ENCODE results near the gene THSD4.
"Not testable (repeated sequence)": the region's sequence is repeated elsewhere in the genome, so short reads cannot be mapped to it uniquely, and the experiment has no call there.

Gene THSD4

DNA sequence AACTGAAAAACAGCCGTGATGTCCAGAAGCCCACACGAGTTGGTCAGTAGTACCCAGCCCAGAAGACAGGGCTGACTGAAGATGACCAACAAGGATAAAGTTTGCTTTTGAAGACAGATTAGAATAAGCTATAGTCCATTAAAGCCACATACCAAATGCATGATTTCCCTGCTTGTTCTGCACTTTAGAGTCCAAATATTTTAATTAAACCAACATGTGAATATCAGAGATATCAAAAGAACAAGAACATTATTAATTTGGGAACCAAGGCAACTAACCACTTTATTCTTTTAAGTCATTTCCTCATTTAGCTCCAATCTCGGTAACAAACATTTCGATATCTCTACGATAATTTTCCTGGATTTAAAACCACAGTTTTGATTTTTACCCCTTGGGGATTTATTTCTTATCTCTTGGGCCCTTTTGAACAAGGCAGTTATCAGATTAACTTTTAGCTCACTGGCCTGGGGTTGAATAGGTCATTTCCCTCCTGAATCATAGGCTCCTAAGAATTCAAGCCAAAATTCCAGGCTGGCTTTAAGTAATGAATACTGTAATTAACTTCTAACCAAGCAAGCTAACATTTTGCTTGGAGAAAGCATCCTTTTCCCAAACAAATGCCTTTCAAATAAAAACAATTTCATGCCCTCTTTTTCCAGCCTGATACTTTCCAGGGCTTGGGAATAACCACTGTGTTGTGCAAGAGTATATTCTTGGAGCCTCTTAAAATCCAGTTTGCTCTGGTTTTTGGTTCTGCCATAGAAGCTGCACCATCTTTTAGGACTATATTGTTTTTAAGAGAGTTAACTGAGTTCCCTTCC is 592.2 kb downstream of the THSD4 start:
- in situ Hi-C loops (cut with MboI; ENCODE audit: low pct_unique_long_range_greater_than_20kb, low sequenced_read_pairs), result no loop called here
- no peak for DNase-seq

DNA sequence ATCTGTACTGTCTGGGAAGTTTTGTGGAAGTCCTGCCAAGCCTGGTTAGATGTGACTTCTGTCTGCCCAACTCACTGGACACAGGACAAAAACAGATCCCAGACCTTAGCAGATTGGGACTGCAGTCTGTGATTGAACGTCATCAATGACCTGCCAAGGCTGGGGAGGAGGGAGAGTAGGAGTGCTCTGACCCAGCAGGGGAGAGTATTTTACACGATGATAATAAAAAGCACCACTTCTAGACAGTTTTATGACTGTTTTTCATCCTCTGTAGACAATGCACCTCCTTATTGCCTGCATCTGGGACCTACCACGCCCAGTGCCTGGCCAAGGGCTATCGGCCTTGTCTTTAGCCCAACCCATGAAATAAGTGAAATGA is 592.8 kb downstream of the THSD4 start:
- in situ Hi-C loops (cut with MboI; ENCODE audit: low pct_unique_long_range_greater_than_20kb, low sequenced_read_pairs), result no loop called here
- no peak for DNase-seq

DNA sequence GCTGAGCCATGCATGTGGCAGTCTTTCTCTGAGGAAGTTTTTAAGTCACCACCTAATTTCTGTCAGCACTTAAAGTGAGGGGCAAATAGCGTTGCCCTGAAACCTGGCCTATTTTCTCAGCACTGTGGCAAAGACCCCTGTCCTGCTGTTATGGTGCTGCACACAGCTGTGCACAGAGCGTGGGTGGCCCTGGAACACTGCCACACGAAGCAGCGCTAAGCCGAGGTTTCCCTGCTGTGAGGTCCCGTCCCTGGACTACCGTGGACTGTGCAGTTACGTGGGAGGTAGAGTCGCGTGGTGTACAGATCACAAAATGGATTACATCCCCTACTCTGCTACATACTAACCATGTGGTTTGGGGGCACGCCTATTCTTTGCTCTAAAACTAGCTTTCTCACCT is 593.5 kb downstream of the THSD4 start:
- DNase-seq, result no peak
- in situ Hi-C loops (cut with MboI; ENCODE audit: low pct_unique_long_range_greater_than_20kb, low sequenced_read_pairs), result no loop called here

DNA sequence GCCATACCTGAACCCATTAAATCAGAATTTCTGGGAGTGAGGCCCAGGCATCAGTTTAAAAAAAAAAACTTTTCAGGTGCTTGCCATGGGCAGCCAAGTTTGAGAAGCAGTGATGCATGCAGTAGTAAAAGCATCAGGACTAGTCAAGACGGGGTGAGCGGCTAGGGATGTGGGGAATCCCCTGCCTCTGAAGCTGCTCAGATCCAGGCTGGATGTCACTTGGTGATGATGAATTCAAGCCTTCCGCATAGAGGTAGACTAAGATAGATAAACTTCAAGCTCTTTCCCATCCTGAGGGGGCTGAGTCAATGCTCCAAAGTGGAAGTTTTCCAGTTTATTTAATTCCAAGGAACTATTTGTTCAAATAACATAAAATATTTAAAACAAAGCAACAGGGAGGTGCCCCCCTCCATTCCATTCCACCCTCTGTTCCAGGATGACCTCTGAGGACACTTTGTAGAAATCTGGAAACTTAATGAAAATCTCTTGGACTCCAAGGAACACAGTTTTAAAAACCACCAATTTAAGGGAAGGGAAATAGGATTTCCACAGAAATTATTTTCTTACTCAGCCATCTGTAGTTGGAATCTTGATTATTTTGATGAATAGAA is 594.6 kb downstream of the THSD4 start:
- no peak for DNase-seq
- in situ Hi-C loops (cut with MboI; ENCODE audit: low pct_unique_long_range_greater_than_20kb, low sequenced_read_pairs), result no loop called here

DNA sequence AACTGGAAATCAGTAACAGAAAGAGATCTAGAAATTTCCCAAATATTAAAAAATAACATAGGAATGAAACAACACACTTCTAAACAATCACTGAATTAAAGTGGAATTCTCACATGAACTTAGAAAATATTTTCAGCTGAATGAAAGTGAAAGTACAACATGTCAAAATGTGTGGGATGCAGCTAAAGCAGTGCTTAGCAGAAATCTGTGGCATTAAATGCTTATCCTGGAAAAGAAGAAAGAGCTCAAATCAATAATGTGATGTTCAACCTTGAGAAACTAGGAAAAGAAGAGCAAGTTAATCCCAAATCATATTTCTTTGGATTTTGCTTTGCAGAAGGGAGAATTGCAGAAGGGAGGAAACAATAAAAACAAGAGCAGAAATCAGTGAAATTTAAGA is 596.9 kb downstream of the THSD4 start:
- no peak for DNase-seq
- in situ Hi-C loops (cut with MboI; ENCODE audit: low pct_unique_long_range_greater_than_20kb, low sequenced_read_pairs), result no loop called here

DNA sequence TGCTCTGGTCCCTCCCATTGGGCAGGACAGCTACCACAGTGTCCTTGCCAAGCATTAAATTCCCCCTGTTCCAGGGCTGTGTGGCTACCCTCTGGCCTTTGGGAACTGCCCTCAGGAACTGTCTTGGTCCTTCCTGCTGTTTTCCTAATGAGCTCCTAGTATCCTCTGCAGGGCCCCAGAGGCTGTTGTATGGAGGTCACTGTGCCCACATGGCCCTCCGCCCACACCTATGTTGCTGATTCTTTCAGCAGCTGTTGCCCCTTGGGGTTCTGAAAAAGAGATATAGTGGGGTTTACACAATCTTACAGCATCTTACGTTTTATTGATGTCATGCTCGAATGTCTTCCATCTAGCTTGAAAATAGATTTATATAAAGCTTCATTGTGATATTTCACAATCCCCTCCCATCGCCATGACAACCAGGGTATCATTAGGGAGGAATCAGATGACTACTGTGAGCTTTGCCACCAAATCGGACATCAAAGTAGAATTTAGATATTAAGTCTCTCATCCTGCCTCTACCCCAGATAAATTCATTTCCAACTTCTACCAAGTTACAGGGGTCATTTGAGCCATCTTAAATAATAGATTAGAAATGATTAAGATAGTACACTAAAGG is 598.0 kb downstream of the THSD4 start:
- in situ Hi-C loops (cut with MboI; ENCODE audit: low pct_unique_long_range_greater_than_20kb, low sequenced_read_pairs), result no loop called here
- DNase-seq, result no peak

DNA sequence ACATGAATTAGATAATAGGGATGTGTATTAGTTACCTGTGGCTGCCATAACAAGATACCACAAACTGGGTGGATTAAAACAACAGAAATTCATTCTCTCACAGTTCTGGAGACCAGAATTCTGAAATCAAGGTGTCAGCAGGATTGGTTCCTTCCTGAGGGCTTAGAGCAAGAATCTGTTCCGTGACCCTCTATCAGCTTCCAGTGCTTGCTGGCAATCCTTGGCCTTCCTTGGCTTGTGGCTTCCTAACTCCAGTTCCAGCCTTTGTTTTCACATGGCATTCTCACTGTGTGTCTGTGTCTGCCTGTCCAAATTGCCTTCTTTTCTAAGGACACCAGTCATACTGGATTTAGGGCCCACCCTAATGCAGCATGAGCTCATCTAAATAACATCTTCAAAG is 600.6 kb downstream of the THSD4 start:
- DNase-seq, result no peak

DNA sequence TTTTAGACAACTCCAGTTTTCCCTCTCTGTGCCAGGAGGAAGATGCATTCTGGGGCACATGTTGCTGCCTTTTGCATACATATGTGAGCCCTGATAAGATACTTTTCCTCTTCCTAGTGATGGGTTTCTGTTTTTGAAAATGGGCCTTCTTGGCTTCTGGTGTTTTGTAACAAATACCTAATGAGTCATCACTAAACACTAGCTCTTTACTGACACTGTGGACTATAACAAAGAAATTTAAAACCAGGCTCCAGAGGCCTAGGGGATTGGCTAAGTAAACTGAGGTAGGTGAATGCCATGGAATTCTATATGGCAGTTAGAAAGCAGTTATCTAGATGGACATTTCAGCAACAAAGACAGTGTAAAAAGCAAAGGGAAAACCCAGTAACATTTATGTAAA is 601.7 kb downstream of the THSD4 start:
- in situ Hi-C loops (cut with MboI; ENCODE audit: low pct_unique_long_range_greater_than_20kb, low sequenced_read_pairs), result no loop called here
- DNase-seq, result no peak

More for the DNA sequence above, 600.6 kb downstream of the THSD4 start:
- in situ Hi-C loops (cut with MboI; ENCODE audit: low pct_unique_long_range_greater_than_20kb, low sequenced_read_pairs), result no loop called here

DNA sequence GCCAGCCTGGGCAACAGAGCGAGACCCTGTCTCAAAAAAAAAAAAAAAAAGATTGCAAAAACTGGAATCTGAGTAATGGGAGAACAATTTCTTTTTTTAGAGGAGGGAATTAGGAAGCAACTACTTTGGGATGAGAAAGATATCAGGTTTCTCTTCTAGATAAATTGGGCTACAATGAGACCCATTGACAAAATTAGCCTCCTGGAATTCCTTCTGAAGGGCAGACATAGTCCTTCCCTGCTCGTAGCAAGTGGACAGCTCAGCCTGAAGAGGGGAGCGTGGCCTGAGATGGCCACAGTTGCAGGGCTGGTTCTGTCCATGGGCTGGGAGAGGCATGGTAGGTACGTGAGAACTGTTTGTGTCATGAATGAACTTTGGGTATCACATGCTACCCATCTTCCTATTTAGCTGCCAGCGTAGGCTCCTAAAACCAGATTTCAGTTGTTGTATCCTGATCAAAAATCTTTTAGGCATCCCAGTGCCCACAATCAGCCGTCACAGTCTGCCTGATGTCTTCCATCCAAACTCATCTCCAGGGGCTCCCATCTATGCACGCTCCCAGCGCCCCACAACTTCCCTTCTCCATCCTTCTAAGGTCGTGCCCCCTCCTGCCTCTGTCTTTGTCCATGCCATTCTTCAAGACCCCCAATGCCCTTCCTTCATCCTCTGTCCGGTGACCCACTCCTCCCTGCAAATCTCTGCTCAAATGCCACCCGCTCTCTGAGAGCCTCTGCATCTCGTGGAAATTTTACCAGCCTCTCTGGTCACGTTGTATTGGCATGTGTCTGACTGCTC is 603.0 kb downstream of the THSD4 start:
- in situ Hi-C loops (cut with MboI; ENCODE audit: low pct_unique_long_range_greater_than_20kb, low sequenced_read_pairs), result no loop called here
- DNase-seq, result no peak

DNA sequence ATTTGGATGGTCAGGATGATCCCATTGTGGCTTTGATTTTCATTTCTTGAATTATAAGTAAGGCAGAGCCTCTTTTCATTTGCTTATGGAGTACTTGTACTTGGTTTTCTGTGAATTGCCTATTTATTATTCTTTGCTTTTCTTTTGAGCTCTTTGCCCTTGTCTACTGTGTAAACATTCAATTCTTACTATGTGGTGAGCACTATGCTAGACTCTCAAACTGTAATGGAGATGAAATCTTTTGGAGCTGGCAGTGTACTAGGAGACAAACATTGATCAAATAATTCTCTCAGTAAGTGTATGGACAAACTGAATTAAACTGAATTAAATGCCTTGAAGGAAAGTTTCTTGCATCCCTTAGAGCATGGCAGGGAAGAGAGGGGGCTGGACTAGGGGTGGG is 608.1 kb downstream of the THSD4 start:
- in situ Hi-C loops (cut with MboI; ENCODE audit: low pct_unique_long_range_greater_than_20kb, low sequenced_read_pairs), result no loop called here

DNA sequence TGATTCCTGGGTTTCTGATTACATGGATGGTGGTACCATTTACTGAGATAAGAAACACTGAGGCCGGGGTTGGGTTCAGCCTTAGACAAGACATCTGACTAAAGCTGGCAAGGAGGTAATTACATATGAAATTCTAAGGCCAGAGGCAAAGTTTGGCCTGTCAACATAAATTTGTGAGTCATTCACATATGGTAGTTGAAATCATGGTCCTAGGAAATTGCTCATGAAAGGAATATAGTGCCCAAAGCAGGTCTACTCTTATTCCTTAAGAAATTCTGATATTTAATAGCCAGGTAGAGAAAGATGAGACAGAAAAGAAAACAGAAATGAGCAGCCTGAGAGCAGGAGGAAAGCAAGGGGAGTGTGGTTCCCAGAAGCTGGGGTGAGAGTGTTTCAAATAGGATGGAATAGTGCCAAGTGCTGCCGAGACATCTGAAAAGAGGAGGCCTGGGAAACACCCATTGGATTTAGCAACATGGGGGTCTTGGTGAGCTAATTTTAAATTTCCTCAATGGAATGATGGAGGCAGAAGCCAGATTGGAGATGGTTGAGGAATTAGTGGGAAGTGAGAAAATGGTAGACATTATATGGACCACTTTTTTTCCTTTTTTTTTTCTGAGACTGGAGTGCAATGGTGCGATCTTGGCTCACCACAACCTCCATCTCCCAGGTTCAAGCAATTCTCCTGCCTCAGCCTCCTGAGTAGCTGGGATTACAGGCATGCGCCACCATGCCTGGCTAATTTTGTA is 610.1 kb downstream of the THSD4 start:
- DNase-seq; in situ Hi-C loops (cut with MboI; ENCODE audit: low pct_unique_long_range_greater_than_20kb, low sequenced_read_pairs): not testable (repeated sequence)

More for the DNA sequence above, 608.1 kb downstream of the THSD4 start:
- no peak for DNase-seq

DNA sequence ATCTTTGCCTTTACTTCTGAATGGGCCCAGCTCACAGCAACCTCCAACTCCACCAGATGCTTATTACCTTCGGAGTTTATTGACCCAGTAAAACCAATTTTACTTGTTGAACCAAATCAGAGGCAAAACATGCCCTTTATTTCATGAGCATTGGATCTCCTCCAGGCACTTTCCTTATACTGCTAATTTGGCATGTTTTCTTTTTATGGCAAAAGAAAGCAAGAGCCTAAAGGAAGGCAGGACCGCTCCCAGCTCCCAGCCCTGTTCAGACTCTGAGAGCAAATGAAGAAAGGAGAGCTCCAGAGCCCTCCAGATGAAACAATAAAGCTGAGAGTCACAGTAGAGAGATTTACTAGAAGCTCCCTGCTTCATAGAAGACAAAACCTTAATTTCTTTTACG is 613.6 kb downstream of the THSD4 start:
- in situ Hi-C loops (cut with MboI; ENCODE audit: low pct_unique_long_range_greater_than_20kb, low sequenced_read_pairs), result no loop called here
- no peak for DNase-seq

DNA sequence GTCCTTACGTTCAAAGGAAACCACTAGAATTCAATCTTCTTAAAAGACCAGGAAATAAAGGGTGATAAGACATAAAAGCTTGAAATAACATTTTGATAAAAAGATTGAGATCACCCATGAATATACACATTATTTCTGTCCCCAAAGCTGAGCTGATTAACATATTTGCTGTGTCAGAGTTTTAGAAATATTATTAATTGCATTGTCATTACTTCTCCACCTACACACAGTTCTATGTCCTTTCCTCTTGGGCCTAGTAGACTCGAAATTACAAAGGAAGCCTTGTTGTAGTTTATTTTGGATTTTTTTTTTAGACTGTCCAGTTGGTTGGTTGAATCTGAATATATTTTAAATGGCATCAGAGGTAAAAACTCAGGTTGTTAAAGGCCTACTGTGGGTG is 614.0 kb downstream of the THSD4 start:
- in situ Hi-C loops (cut with MboI; ENCODE audit: low pct_unique_long_range_greater_than_20kb, low sequenced_read_pairs), result no loop called here

DNA sequence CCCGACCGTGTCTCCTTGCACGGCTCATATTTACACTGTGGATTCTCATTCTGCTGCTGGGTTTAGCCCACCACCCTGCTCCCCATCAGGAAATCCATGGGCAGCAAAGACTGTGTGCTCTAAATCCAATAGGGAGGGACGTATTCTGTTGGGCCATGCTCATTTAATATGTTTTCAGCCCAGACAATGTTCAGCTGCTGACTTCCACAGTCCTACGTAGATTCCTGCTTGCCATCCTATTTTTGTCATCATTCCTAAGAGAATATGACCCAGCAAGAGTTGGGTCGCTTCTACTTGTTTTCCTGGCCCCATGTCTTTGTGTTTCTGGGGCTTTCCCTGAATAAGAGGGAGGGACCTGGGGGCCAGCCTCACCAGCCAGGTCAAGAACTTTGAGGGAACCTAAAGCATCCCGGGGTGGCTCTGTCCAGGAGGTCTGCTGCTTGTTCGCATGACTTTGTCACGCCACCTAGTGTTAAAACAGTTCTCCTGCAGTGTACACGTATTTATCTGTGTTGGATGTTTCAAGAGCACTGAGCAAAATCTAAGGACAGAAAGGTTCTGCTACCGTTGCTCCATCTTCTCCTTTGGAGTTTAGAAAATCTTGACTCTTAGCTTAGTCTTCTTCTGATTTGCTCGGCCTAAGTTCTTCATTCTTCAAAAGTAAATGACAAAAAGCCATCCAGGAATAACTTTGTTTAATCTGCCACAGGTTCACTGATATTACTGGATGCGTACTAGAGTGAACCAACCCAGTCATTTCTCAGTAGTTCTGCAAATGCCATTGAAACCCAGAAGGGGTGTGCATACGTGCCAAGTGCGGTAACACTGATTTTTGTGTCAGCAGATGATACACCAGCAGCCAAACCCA is 615.2 kb downstream of the THSD4 start:
- in situ Hi-C loops (cut with MboI; ENCODE audit: low pct_unique_long_range_greater_than_20kb, low sequenced_read_pairs), result no loop called here
- DNase-seq, result peak; percentile 66

More for the DNA sequence above, 614.0 kb downstream of the THSD4 start:
- no peak for DNase-seq

DNA sequence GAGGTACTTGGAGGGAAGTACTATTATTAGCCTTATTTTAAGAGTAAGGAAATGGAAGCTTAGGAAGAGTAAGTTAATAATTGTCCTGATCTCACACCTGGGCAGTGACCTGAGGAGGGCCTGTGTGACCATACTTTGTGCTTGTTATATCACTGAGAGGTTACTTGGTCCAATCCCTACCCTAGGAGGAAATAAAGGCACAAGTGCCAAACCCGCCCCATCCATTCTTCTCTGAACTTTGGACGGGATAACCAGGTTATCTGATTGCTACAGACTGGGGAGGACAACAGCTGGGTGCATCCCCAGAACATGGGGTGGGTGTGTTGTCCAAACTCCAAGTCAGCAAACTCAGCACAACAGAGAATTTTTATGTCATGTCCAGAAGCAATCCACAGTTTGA is 617.4 kb downstream of the THSD4 start:
- in situ Hi-C loops (cut with MboI; ENCODE audit: low pct_unique_long_range_greater_than_20kb, low sequenced_read_pairs), result no loop called here

DNA sequence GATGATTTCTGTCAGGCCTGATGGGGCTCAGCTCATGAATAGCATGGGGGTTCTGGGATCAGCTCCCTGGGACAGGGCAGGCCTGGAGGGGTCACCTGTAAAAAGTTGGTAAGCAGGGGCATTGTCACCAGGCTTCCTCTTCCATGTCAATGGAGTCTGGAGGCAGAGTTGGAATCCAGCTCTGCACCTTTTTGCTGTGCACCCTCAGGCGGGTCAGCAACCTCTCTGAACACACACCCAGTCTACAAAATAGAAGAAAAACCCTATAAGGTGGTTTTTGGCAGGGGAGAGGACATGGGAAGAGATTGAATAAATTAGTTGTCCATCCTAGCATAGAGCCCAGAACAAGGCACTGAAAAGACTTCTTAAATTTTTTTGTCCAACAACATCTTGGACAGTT is 617.9 kb downstream of the THSD4 start:
- in situ Hi-C loops (cut with MboI; ENCODE audit: low pct_unique_long_range_greater_than_20kb, low sequenced_read_pairs), result no loop called here
- DNase-seq, result no peak

More for the DNA sequence above, 617.4 kb downstream of the THSD4 start:
- no peak for DNase-seq

DNA sequence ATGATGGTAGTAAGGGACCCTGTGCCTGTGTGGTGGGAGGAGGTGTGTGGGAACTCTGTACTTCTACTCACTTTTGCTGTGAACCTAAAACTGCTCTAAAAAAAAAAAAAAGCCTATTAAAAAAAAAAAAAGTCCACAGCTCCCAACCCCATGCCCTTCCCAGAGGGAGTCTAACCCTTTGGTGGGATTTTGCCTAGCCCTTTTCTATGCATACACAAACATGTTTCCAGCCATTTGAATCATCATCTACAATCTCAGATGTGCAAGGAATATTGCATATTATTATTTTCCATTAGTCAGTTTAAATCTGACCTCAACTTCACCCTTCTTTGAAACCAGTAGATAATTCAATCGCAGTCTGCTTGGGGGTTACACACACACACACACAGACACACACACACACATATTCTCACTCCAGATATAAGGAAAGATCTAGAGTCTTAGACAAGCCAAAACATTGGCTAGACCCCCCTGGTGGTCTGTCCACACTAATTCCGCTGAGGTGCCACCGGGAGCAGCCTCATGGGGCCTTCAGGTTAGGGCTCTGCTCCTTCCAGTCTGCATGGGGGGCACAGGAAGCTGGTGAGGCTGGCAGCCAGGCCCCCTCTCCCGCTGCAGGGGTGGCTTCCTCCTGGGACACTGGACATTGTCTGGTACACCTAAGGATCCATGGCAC is 619.6 kb downstream of the THSD4 start:
- no peak for DNase-seq
- in situ Hi-C loops (cut with MboI; ENCODE audit: low pct_unique_long_range_greater_than_20kb, low sequenced_read_pairs), result no loop called here

DNA sequence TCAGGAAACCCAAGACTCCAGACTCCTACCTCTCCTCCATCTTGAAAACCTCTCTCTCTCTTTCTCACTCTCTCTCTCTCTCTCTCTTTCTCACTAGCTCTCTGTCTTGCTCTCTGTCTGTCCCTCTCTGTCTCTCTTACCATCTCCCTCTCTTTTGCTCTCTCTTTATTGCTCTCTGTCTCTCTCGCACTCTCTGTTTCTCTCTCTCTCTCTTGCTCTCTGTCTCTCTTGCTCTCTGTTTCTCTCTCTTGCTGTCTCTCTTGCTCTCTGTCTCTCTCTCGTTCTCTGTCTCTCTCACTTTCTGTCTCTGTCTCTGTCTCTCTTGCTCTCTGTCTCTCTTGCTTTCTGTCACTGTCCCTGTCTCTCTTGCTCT is 620.1 kb downstream of the THSD4 start:
- in situ Hi-C loops (cut with MboI; ENCODE audit: low pct_unique_long_range_greater_than_20kb, low sequenced_read_pairs), result no loop called here
- DNase-seq, result no peak

Data from KBM-7 (cell line).